Measurements from ENCODE around the gene RNLS.

RNLS gene

GRCh38 chr10:88478256-88478655 is 104.9 kb downstream of the RNLS start:
- H3K4me3 ChIP-seq (ENCODE audit: insufficient read depth, low read length, poor library complexity, severe bottlenecking) = no peak overlapping the region
- no peaks in the 10 kb centered on the region for H3F3A ChIP-seq (ENCODE audit: insufficient read depth)
- no peaks in the 10 kb centered on the region for H3K9me3 ChIP-seq (ENCODE audit: insufficient read depth, low read length)
- H3K27me3 ChIP-seq (ENCODE audit: low read length) = no peaks in the 10 kb centered on the region
- no peak overlapping the region for H3K27ac ChIP-seq (ENCODE audit: low read depth, low read length)
- no peak overlapping the region for H3K4me2 ChIP-seq (ENCODE audit: low read depth, low read length, poor library complexity, severe bottlenecking)
- H3K79me2 ChIP-seq (ENCODE audit: insufficient read depth, low read length) = no peaks in the 10 kb centered on the region
- no peaks in the 10 kb centered on the region for H3K36me3 ChIP-seq (ENCODE audit: low read length)
- H2AFZ ChIP-seq (ENCODE audit: low read depth, low read length, severe bottlenecking) = no peak overlapping the region
- no peaks in the 10 kb centered on the region for H3K9me2 ChIP-seq (replicated peaks; ENCODE audit: insufficient read depth, low read length)
- no peaks in the 10 kb centered on the region for H4K20me1 ChIP-seq (ENCODE audit: low read depth, low read length)
- no peak overlapping the region for H3K9ac ChIP-seq (ENCODE audit: low read length)
- TF ChIP-seq EZH2phosphoT487 (conservative IDR thresholded peaks at IDR 0.05; ENCODE audit: low read length) (no peak), CTCF (IDR thresholded peaks at IDR 0.05; ENCODE audit: insufficient read depth, low read length, poor library complexity, severe bottlenecking) (no peak)

GRCh38 chr10:88477343-88478085 is 105.6 kb downstream of the RNLS start:
- no peaks in the 10 kb centered on the region for H4K20me1 ChIP-seq (ENCODE audit: low read depth, low read length)
- H3K27me3 ChIP-seq (ENCODE audit: low read length) = no peaks in the 10 kb centered on the region
- H3K9me2 ChIP-seq (replicated peaks; ENCODE audit: insufficient read depth, low read length) = no peaks in the 10 kb centered on the region
- no peaks in the 10 kb centered on the region for H3K9me3 ChIP-seq (ENCODE audit: insufficient read depth, low read length)
- H2AFZ ChIP-seq (ENCODE audit: low read depth, low read length, severe bottlenecking) = no peak overlapping the region
- no peak overlapping the region for H3K4me3 ChIP-seq (ENCODE audit: insufficient read depth, low read length, poor library complexity, severe bottlenecking)
- TF ChIP-seq CTCF (IDR thresholded peaks at IDR 0.05; ENCODE audit: insufficient read depth, low read length, poor library complexity, severe bottlenecking) (no peak), EZH2phosphoT487 (conservative IDR thresholded peaks at IDR 0.05; ENCODE audit: low read length) (no peak)
- no peak overlapping the region for H3K9ac ChIP-seq (ENCODE audit: low read length)
- H3K36me3 ChIP-seq (ENCODE audit: low read length) = no peaks in the 10 kb centered on the region
- H3K79me2 ChIP-seq (ENCODE audit: insufficient read depth, low read length) = no peaks in the 10 kb centered on the region
- no peaks in the 10 kb centered on the region for H3F3A ChIP-seq (ENCODE audit: insufficient read depth)
- no peak overlapping the region for H3K4me2 ChIP-seq (ENCODE audit: low read depth, low read length, poor library complexity, severe bottlenecking)
- H3K27ac ChIP-seq (ENCODE audit: low read depth, low read length) = no peak overlapping the region

- Histone ChIP-seq H3K79me2 (ENCODE audit: insufficient read depth, low read length) (no peaks in the 10 kb centered on the region), H3K4me2 (ENCODE audit: low read depth, low read length, poor library complexity, severe bottlenecking) (no peak overlapping the region), H2AFZ (ENCODE audit: low read depth, low read length, severe bottlenecking) (no peak overlapping the region), H3K27ac (ENCODE audit: low read depth, low read length) (no peak overlapping the region), H3K9me3 (ENCODE audit: insufficient read depth, low read length) (no peaks in the 10 kb centered on the region), H3K9me2 (replicated peaks; ENCODE audit: insufficient read depth, low read length) (no peaks in the 10 kb centered on the region), H3F3A (ENCODE audit: insufficient read depth) (no peaks in the 10 kb centered on the region), H4K20me1 (ENCODE audit: low read depth, low read length) (no peaks in the 10 kb centered on the region), H3K4me3 (ENCODE audit: insufficient read depth, low read length, poor library complexity, severe bottlenecking) (no peak overlapping the region), H3K27me3 (ENCODE audit: low read length) (no peaks in the 10 kb centered on the region), H3K9ac (ENCODE audit: low read length) (no peak overlapping the region), H3K36me3 (ENCODE audit: low read length) (no peaks in the 10 kb centered on the region)
- no peak for TF ChIP-seq EZH2phosphoT487 (conservative IDR thresholded peaks at IDR 0.05; ENCODE audit: low read length)
- no peak for TF ChIP-seq CTCF (IDR thresholded peaks at IDR 0.05; ENCODE audit: insufficient read depth, low read length, poor library complexity, severe bottlenecking)
Observed at GRCh38 chr10:88474884-88475844, 108.0 kb downstream of the RNLS start.
